HG02571 (cell line): ENCODE measurements around the gene KIF13A.
"Not testable (repeated sequence)": the region's sequence is repeated elsewhere in the genome, so short reads cannot be mapped to it uniquely, and the experiment has no call there.

ENCODE experiments used
- ATAC-seq: cut with Tn5 transposase; IDR thresholded peaks from one replicate; pipeline ENCODE4 v1.9.1; 2021; ENCODE audit warnings: mild to moderate bottlenecking, moderate library complexity; ENCODE audit not compliant: unreplicated experiment

KIF13A gene

DNA sequence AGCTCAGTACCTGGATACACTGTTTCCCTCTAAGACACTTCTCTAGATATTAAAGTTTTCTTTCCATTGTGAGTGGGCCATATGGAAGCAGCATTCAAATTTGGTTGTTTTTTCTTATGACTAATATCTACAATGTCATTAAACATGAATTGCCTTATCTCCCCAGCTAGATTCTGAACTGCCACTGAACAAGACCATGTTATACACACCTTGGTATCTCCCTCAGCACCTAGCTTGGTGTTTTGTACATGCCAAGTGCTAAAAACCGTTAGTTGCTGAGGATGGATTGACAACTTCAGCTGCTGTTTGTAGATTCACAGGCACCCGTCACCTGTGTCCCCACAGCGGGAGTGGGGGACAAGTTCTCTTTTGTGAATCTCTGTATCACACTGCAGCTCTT lies 131.1 kb downstream of the KIF13A start:
- no peak for ATAC-seq

DNA sequence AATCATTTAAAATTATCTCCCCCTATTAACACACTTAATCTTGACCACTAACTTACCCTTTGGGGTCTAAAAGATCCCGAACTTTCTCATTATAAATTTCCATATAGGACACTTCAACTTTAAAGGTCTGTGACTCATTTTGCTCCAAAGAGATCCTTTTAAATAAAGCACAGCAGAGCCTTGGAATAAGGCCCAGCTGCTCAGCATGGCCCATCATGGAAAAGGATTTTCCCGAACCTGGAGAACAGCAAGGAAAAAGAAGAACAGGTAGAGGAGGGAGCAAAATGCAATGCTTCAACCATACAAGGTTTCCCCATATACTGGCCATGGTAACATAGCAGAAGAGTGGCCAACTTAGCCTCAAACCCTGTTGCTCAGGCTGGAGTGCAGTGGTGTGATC lies 132.1 kb downstream of the KIF13A start:
- no peak for ATAC-seq

DNA sequence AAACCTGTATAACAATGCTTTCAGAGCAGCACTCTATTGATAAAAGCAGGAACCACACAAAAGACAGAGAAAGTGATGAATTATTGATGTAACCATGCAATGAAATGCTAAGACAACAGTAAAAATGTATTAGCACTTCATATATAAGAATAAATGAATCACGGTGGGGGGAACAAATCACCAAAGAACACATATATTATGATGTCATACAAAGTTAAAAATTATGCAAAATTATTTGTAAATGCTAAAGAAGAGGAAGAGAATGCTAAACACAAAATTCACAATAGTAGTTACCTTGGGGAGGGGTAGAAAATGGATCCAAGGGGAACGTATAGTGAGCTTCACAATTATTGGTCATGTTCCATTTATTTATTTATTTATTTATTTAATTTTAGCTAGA lies 133.9 kb downstream of the KIF13A start:
- ATAC-seq = no peak

DNA sequence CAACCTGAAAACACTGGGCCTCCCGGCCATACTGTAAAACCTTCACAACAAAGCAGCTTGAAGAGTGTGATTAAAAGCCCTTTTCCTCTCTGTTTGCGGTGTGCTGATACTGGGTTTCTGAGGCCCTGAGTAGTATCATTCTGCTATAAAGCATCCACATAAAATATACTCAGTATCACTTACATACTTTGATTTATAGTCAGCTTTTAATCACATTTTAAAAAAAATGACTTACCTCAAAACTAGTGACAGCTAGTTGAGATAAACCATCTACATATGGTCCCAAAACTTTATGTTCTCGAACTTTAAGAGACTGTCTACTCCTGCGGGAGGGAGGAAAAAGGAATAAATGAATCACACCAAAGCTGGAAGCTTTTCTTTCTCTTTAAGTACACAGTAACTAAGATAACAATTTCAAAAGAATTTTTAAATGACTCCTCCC lies 135.7 kb downstream of the KIF13A start:
- ATAC-seq = no peak

DNA sequence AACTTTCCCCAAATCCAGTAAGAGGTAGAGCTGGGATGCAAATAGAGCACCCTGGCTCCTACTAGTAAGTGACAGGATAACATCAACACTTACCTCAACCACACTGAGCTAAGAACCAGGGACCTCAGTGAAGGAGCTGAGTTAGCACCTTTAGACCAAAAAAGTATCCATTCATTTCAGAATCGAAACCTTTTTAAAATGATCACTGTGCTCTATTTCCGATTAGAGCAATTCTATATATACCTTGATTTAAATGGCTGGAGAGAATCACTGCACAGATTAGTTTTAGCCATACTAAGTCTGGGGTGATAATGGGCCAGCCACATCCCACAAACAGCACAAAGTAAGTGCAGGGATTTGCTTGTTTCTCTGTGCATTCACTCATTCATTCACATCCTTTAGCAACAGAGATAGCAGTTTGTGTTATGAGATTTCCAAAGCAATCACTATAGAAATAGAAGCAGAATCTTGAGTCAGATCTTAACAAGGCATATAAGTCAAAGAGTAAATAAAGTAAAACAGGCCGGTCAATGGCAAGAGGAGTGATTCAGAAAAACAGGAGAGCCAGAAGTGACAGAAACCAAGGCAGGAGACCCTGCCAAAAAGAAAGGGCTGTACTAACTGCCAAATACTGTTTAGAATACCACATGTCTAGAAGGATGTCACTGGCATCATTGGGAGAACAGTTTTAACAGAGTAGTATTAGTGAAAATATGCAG lies 136.3 kb downstream of the KIF13A start:
- no peak for ATAC-seq

DNA sequence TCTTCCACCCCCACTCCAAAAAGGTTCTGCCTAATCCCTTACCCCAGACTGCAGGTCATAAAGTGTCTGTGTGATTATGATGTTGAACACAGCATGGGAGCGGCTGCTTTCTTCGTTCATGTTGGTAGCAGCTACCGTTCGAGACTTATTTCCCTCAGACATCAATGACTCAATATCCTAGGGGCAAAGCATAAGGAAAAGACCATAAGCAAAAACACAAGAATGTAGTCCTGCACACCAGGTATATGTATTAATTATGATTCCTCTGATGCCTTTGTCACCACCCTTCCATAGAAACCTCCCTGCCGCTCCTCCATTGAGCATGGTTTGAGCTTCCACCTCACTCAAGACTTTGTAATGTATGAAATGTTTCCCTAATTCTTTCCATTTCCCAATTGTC lies 137.2 kb downstream of the KIF13A start:
- ATAC-seq = no peak

DNA sequence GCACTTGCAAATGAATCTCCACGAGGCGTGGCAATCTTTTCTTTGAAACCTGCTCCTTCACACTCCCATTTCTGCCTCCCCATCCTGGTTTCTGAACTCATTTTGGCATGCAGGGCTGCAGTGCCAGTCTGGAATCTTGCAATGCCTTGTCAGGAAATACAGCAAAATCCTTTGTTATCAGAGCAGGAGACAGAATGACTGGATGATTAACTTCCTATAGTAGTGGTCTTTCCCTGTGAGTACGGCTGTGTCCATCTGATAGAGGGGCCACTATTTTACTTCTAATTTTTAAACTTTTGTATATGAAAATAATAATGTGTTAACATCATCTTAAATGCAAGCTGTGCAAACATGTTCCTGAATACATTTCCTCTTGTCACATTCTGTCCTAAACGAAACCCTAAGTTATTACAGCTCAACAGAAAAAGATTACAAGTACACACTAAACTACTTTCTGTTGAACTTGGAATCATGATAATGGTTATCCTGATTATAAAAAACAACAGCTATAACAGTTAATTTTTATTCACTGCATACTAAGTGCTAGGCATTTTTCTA lies 140.2 kb downstream of the KIF13A start:
- ATAC-seq = no peak

DNA sequence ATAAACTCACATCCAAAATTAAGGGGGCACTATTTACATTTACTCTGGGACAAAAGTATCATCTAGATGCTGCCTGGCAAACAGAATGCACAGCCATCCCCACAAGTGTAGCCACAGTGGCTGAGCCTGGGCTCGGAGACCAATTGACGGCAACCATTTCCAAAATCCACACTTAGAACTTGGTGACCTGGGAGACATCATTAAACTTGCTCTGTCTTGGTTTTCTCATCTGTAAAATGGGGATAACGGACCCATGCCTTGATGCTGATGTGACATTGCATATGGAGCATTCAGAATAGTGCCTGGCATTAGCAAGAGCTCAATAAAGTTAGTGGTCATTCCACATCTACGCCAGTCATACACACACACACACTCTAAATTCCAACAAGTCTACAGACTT lies 140.7 kb downstream of the KIF13A start:
- ATAC-seq = no peak

DNA sequence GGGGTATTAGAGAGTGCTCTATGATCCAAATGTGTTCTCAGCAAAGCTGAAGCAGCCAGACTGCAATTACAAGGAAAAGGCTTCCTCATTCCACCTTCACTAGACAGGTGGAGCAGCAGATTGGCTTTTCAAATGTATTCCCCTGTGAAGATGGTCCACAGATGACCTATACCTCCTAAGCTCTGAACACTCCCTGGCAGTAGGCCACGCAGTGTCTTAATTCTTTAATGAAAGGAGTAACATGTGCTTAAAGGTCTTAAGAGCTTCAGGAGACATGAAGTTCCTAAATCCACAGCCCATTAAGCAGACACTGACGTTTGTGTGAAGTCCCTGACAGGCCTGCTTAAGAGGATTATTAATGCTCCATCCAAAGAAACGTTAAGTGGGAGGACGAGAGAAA lies 141.8 kb downstream of the KIF13A start:
- ATAC-seq = no peak

DNA sequence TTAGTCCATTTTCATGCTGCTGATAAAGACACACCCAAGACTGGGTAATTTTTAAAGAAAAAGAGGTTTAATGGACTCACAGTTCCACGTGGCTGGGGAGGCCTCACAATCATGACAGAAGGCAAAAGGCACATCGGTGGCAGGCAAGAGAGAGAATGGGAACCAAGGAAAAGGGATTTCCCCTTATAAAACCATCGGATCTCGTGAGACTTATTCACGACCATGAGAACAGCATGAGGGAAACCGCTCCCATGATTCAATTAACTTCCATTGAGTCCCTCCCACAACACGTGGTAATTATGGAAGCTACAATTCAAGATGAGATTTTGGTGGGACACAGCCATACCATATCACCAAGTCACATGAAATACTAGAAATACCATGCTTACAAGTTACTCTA lies 142.5 kb downstream of the KIF13A start:
- ATAC-seq = not testable (repeated sequence)

DNA sequence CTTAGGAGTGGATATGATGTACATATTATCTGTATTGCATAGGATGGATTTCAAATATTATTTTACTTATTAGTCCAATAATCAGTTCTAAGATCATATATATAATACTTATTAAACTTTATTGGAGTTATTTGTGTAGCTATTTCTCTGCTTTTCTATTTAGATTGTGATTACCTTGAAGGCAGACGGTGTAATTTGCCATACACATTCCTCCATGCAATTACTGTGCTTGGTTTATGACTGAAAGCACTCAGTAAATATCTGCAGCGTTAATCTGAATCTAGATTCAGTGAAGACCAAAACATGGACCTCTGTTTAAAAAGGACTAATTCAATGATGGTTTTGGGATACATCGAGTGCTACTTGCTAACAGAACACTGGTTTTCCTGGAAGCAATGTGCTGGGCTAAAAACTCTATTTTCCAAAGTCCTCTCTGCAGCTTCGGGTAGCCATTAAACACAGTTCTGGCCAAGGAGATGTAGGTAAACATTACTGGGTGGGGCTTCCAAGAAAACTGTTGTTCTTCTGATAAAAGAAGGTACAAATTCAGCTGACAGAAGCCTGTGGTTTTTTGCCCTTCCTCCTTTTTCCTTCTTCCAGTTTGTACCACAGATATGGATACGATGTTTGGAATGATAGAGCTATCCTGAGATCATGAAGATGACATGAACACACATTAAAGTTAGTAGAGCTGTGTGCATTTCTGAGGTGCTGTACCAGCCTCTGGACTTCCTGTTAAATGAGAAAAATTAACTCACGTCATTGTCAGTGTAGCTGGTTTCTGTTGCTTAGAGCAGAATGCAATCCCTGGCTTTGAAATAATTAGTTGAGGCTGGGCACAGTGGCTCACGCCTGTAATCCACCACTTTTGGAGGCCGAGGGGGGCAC lies 144.3 kb downstream of the KIF13A start:
- ATAC-seq = no peak

DNA sequence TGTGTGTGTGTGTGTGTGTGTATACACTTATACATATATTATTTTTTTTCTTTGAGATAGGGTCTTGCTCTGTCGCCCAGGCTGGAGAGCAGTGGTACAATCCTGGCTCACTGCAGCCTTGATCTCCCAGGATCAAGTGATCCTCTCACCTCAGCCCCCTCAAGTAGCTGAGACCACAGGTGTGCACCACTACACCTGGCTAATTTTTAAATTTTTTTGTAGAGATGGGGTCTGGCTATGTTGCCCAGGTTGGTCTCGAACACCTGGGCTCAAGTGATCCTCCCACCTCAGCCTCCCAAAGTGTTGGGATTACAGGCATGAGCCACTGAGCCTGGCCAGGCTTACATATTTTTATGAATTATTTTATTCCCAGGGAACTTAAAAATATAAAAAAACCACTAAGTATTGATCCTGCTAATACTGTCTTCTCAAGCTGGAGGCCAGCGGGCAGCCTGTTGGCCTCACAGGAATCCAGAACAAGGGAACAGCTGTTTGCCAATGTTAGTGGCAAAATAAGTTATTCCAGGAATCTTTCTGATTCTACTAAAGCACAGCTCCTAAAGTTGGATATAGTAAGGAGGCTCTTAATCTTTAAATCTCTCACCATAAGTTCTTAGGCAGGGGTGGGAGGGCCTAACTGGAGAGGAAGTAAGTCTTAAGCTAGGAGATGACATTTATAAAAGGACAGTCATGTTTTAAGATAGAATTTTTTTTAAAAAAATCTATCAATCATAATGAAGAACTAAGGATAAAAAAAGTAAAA lies 145.2 kb downstream of the KIF13A start:
- ATAC-seq = no peak

DNA sequence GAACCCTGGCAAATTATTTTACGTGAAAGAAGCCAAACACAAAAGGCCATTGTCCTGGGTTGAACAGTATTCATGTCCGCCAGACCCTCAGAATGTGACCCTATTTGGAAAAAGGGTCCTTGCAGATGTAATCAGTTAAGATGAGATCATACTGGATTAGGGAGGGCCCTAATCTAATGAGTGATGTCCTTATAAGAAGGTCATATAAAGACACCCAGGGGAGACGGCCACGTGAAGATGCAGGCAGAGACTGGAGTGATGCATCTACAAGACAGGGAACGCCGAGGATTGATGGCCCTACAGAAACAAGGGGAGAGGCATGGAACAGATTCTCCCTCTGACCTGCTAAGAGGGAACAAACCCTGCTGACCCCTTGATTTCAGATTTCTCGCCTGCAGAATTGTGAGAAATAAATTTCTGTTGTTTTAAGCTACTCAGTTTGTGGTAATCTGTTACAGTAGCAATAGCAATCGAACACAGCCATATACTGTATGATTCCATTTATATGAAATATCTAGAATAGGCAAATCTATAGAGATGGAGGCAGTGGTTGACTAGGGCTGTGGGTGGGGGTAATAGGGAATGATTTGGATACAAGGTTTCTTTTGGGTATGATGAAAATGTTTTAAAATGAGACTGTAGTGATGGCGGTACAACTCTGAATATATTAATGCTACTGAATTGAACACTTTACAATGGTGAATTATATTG lies 147.8 kb downstream of the KIF13A start:
- ATAC-seq = no peak

DNA sequence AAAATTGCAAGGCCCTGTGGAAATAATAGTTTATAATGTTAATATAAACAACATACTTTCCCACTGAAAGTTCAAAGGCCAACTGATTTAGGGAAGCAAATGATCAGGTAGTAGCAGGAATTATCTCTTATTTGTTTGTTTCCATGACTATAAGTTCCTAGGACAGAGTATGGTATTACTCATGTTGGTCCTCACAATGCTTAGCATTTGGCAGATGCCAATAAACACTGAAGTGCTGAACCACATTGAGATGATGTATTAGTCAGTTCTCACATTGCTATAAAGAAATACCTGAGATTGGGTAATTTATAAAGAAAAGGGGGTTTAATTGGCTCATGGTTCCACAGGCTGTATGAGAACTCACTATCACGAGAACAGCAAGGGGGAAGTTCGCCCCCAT lies 151.1 kb downstream of the KIF13A start:
- ATAC-seq = no peak

DNA sequence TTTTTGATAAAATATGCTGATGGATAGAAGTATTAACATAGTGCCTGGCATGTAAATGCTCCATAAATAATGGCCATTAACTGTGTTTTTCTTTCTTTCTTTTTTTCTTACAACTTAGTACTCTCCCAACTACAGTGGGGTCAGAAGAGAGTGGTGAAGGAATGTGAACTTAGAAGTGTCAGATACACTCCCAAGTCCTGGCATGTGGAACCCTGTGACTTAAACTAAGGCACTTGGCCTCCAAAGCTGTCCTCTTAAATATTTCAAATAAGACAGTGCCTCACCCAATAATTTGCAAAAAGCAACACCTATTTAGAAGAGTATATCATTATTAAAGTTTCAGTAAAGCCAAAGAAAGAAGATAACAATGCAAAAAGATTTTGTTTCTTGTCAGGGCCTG lies 151.7 kb downstream of the KIF13A start:
- no peak for ATAC-seq

DNA sequence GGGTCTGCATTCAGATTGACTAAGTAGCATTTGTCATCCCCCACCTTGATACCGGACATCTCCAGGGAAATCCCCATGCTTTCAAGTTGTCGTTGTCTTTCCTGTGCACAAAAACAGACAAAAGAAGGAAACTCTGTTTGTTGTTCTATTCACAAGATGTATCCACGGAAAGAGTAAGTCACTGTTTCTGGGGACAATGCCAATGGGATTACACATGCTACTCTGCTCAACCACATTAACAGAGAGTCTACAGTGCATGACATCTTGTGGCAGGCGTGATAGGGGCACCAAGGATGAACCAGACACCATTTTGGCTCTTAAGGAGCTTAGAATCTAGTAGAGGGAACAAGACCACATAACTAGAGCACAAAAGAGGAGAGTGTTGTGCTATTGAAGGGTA lies 156.3 kb downstream of the KIF13A start:
- no peak for ATAC-seq

DNA sequence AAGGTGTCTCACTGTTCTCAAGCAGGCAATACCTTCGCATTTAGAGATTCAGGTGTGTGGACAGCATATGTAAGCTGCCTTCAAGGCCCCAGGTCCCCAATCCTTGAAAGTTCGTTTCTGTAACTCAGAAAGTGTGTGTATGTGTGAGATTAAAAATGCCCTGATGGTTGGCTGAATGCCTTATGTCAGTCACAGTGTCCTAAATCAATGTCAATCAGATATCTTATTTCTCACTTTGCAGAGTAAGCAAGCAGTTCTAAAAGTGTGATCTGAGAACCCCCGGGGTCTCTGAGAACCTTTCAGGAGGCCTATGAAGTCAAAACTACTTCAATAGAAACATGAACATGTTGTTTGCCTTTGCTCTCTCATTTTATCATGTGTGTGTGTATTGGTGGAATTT lies 157.5 kb downstream of the KIF13A start:
- ATAC-seq = no peak

DNA sequence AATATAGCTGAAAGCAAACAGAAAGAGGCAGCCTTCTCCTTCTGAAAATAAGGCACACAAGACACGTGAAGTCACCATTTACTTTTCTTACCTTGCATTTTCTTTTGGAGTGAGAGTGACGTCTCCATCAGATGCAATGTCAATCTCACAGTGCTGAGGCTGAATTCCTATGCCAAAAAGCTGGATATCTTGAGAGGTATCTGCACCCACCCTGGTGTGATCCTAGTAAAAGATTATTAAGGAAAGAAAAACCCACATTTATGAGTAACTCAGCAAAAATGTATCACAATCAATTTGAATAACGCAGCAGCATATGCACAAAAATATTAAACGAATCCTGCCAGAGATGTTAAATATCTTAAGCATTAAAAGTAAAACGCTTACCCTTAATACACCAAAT lies 159.3 kb downstream of the KIF13A start:
- ATAC-seq = no peak

DNA sequence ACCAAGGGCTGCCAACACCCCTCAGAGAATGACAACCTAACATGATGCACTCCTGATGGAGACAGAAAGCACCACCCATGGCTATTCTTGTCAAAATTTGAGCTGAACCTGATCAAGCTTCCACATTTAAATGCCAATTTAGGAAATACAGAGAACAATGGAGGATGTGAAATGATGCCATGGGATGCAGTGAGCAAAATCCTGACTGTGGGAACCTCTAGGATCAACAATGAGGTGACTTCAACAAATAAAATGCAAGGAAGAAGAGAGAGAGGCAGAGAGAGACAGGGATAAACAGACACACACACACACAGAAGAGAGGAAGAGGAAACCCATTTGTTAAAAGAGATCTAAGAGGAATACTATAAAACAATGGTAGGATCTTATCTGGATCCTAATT lies 161.1 kb downstream of the KIF13A start:
- ATAC-seq = no peak

DNA sequence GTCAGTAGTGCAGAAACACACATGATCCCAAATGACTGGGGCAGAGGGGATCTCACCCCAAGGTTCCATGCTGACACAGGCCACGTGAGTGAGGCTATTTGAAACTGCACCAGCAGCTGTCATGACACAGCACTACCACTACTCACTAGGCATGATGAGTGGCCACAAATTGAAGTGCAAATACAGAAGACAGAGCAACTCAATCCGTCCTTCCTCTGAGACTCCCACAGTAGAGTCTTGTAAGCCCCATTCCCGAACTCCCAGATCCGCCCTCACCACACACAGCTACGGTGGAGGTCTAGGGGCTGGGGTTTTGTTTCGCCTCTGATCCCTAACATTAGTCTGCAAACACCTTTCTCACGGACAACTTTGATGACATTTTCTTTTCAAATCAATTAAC lies 167.4 kb downstream of the KIF13A start:
- ATAC-seq = no peak

DNA sequence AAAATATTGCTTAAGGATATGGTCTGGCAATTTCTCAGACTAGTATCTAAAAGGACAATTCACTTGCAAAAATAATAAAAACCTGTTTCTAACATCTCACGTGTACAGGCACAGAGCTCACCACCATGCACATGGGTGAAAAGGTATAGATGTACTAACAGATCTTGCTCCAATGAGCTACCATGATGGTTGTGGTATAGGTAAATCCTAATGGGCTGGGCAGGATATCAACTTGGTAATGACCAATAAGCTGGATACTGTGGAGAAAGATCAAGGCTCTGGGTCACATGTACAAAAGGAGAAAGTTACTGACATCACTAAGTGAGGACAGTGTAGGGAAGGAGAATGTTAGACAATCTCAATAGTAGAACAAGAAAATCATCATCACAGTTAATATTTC lies 169.7 kb downstream of the KIF13A start:
- ATAC-seq = no peak
